GM18861 (cell line): Measurements from ENCODE around the gene FTH1.
"Not testable (repeated sequence)": the region's sequence is repeated elsewhere in the genome, so short reads cannot be mapped to it uniquely, and the experiment has no call there.

Experiments
- ATAC-seq: cut with Tn5 transposase; IDR thresholded peaks from one replicate; pipeline ENCODE4 v1.9.1; 2021; ENCODE audit not compliant: unreplicated experiment

The FTH1 gene

GRCh38 chr11:61978703-61979661, 11.5 kb upstream of the FTH1 start:
- no peak for ATAC-seq

- ATAC-seq, result no peak
Measured at GRCh38 chr11:61976813-61977475, 9.5 kb upstream of the FTH1 start.

- ATAC-seq, result no peak
Measured at GRCh38 chr11:61976420-61976800, 9.0 kb upstream of the FTH1 start.

- ATAC-seq, result no peak
Measured at GRCh38 chr11:61975638-61976419, 8.4 kb upstream of the FTH1 start.

GRCh38 chr11:61974766-61975631, 7.6 kb upstream of the FTH1 start:
- ATAC-seq, result no peak

GRCh38 chr11:61973476-61974162, 6.2 kb upstream of the FTH1 start:
- no peak for ATAC-seq

GRCh38 chr11:61972672-61973475, 5.4 kb upstream of the FTH1 start:
- no peak for ATAC-seq

GRCh38 chr11:61972112-61972671, 4.8 kb upstream of the FTH1 start:
- no peak for ATAC-seq

GRCh38 chr11:61971248-61972111, 4.0 kb upstream of the FTH1 start:
- no peak for ATAC-seq

- ATAC-seq, result no peak
Measured at GRCh38 chr11:61969838-61970662, 2.6 kb upstream of the FTH1 start.

GRCh38 chr11:61969391-61969758, 1.9 kb upstream of the FTH1 start:
- no peak for ATAC-seq

- ATAC-seq, result no peak
Measured at GRCh38 chr11:61968758-61969390, 1.4 kb upstream of the FTH1 start.

- no peak for ATAC-seq
Measured at GRCh38 chr11:61967924-61968757, 707 bp upstream of the FTH1 start.

- no peak for ATAC-seq
Measured at GRCh38 chr11:61966734-61967115, 709 bp downstream of the FTH1 start.

- ATAC-seq, result not testable (repeated sequence)
Measured at GRCh38 chr11:61964666-61965271, 2.7 kb downstream of the FTH1 start.
